CD14-positive monocyte (primary cell): ENCODE data around the gene PRR22. TPM values are rescaled to one million over a fixed set of nuclear protein-coding genes. Genes with fewer than 3 reads are reported as not detected.

Experiments used
- DNase-seq, 3 donors: peaks; one replicate each; pipeline ENCODE4 v3.0.0-alpha.2; 2011 to 2022
- H2AFZ ChIP-seq: 2 replicates; pipeline ENCODE4 v1.6.0; 2012; ENCODE audit warnings: mild to moderate bottlenecking, low read depth, low read length, inconsistent platforms; ENCODE audit not compliant: insufficient read depth, poor library complexity, severe bottlenecking
- H3K27ac ChIP-seq, 2 donors: 1 replicate in 1 of 2; 2 replicates in 1 of 2; pipeline ENCODE4 v1.5.1; 2012 to 2013; ENCODE audit warnings: low read length in 2 of 2, control low read depth in 1 of 2, inconsistent platforms in 1 of 2, low read depth in 1 of 2, mild to moderate bottlenecking in 1 of 2
- H3K27me3 ChIP-seq, 2 donors: one replicate each; pipeline versions ENCODE4 v1.6.0 to v1.6.1; 2011 to 2013; ENCODE audit warnings: low read length in 2 of 2; ENCODE audit not compliant: control insufficient read depth in 2 of 2, insufficient read depth in 2 of 2
- H3K36me3 ChIP-seq, 2 donors: replicated peaks in 1 of 2; 1 replicate in 1 of 2; 2 replicates in 1 of 2; pipeline versions ENCODE4 v1.5.1 to v1.6.1; 2012 to 2013; ENCODE audit warnings: low read length in 2 of 2, control low read depth in 1 of 2, inconsistent platforms in 1 of 2, mild to moderate bottlenecking in 1 of 2; ENCODE audit not compliant: insufficient read depth in 2 of 2, control insufficient read depth in 1 of 2
- H3K4me1 ChIP-seq, 2 donors: 1 replicate in 1 of 2; 2 replicates in 1 of 2; pipeline versions ENCODE4 v1.5.1 to v1.6.1; 2012 to 2013; ENCODE audit warnings: low read length in 2 of 2, control low read depth in 1 of 2, inconsistent platforms in 1 of 2, mild to moderate bottlenecking in 1 of 2, moderate library complexity in 1 of 2; ENCODE audit not compliant: insufficient read depth in 2 of 2, control insufficient read depth in 1 of 2
- H3K4me2 ChIP-seq: replicated peaks from 2 replicates; pipeline ENCODE3; 2012; ENCODE audit warnings: low read length, moderate library complexity, mild to moderate bottlenecking; ENCODE audit not compliant: poor library complexity, severe bottlenecking; ENCODE audit errors: extremely low read depth
- H3K4me3 ChIP-seq, 3 experiments: fragments of 200-600 bp in 1 of 3; sonication (generic) in 1 of 3; replicated peaks in 1 of 3; 1 replicate in 2 of 3; 2 replicates in 1 of 3; pipeline ENCODE4 v1.5.1; 2011 to 2013; ENCODE audit warnings: low read length in 3 of 3, mild to moderate bottlenecking in 3 of 3, control low read depth in 2 of 3, low read depth in 2 of 3, inconsistent platforms in 1 of 3, moderate library complexity in 1 of 3
- H3K79me2 ChIP-seq: 2 replicates; pipeline ENCODE4 v1.6.0; 2012; ENCODE audit warnings: mild to moderate bottlenecking, control low read depth, inconsistent platforms, low read length, moderate library complexity; ENCODE audit not compliant: insufficient read depth
- H3K9ac ChIP-seq: 2 replicates; pipeline ENCODE4 v1.6.0; 2017; ENCODE audit warnings: low read length, mild to moderate bottlenecking; ENCODE audit not compliant: insufficient read depth, poor library complexity, severe bottlenecking
- H3K9me3 ChIP-seq, 2 donors: replicated peaks in 1 of 2; 1 replicate in 1 of 2; 2 replicates in 1 of 2; pipeline versions ENCODE4 v1.5.1 to v1.6.1; 2012 to 2013; ENCODE audit warnings: low read length in 2 of 2, control low read depth in 1 of 2; ENCODE audit not compliant: control insufficient read depth in 1 of 2, insufficient read depth in 1 of 2
- H4K20me1 ChIP-seq: 2 replicates; pipeline ENCODE4 v1.6.0; 2012; ENCODE audit warnings: mild to moderate bottlenecking, low read length, control low read depth, moderate library complexity; ENCODE audit not compliant: insufficient read depth
- H3K27ac Mint-ChIP-seq, 7 donors: one replicate each; pipeline ENCODE4 v1.8.0; 2020; ENCODE audit warnings: mild to moderate bottlenecking in 7 of 7, mixed read lengths in 7 of 7, moderate library complexity in 6 of 7, inconsistent platforms in 2 of 7
- H3K27me3 Mint-ChIP-seq, 3 donors: one replicate each; pipeline ENCODE4 v1.8.0; 2021 to 2022; ENCODE audit warnings: low read depth in 3 of 3, mild to moderate bottlenecking in 3 of 3, mixed read lengths in 3 of 3, moderate library complexity in 3 of 3, inconsistent platforms in 1 of 3
- H3K36me3 Mint-ChIP-seq, 2 donors: one replicate each; pipeline ENCODE4 v1.8.0; 2020; ENCODE audit warnings: mixed read lengths in 2 of 2, inconsistent platforms in 1 of 2, mild to moderate bottlenecking in 1 of 2
- H3K4me1 Mint-ChIP-seq: one replicate; pipeline ENCODE4 v1.8.0; 2020; ENCODE audit warnings: mild to moderate bottlenecking, mixed read lengths
- H3K4me3 Mint-ChIP-seq, 2 donors: one replicate each; pipeline ENCODE4 v1.8.0; 2020; ENCODE audit warnings: mild to moderate bottlenecking in 2 of 2, mixed read lengths in 2 of 2, moderate library complexity in 1 of 2
- H3K9me3 Mint-ChIP-seq, 7 donors: one replicate each; pipeline ENCODE4 v1.8.0; 2020 to 2022; ENCODE audit warnings: mixed read lengths in 7 of 7, mild to moderate bottlenecking in 6 of 7, moderate library complexity in 6 of 7, inconsistent platforms in 2 of 7
- WGBS: methylation state at CpG from one replicate; pipeline ENCODE4 v1.1.5; 2013; ENCODE audit warnings: missing lambda C conversion rate; ENCODE audit not compliant: insufficient coverage; 5-methylcytosine and 5-hydroxymethylcytosine counted together
- intact Hi-C, 2 donors: fragments of 100-400 bp; cut with micrococcal nuclease; formaldehyde crosslinking; loops; one replicate each; pipeline versions ENCODE4 v1.15.0 to v1.15.1; 2023
- polyA plus RNA-seq, 3 donors: library from polyadenylated mRNA; depleted of rRNA in 1 of 3; unstranded in 2 of 3; stranded (reverse) in 1 of 3; fragments of 300-500 nt in 2 of 3; fragments of >200 nt in 1 of 3; fragmentation: Illumina TruSeq in 2 of 3; gene quantifications; 1 replicate in 2 of 3; 2 replicates in 1 of 3; pipeline ENCODE4 v1.2.3, GENCODE V29; 2012 to 2021
- TF ChIP-seq, protein P1 (sequence below): fragments of 200-600 bp; IDR thresholded peaks from one replicate; pipeline ENCODE4 v1.8.0; 2022; ENCODE audit warnings: antibody characterized with exemption, mild to moderate bottlenecking

The PRR22 gene
- polyA plus RNA-seq, 3 donors = 0.15 to 1.6 TPM; not detected in 1

GRCh38 chr19:5753743-5754142 lies 30.8 kb downstream of the PRR22 start:
- Histone ChIP-seq H3K36me3 (no peaks in the 10 kb centered on the region), H3K4me3 (no peak overlapping the region), H3K9ac (no peak overlapping the region), H3K27ac (no peak overlapping the region), H2AFZ (no peak overlapping the region), H4K20me1 (no peaks in the 10 kb centered on the region), H3K9me3 (no peaks in the 10 kb centered on the region), H3K79me2 (no peaks in the 10 kb centered on the region), H3K27me3 (no peaks in the 10 kb centered on the region), H3K4me1 (no peaks in the 10 kb centered on the region), H3K4me2 (no peak overlapping the region)
- WGBS = 91% methylated on average over 3 of the region's 6 CpGs
- peaks cover 0 to 1% (median 0%) of the 10 kb centered on the region in 7 donors for H3K9me3 Mint-ChIP-seq
- intact Hi-C loops = no loop called here
- H3K4me3 Mint-ChIP-seq = no peak overlapping the region
- no peaks in the 10 kb centered on the region for H3K36me3 Mint-ChIP-seq
- no peak overlapping the region for H3K27ac Mint-ChIP-seq
- TF ChIP-seq, protein P1, sequence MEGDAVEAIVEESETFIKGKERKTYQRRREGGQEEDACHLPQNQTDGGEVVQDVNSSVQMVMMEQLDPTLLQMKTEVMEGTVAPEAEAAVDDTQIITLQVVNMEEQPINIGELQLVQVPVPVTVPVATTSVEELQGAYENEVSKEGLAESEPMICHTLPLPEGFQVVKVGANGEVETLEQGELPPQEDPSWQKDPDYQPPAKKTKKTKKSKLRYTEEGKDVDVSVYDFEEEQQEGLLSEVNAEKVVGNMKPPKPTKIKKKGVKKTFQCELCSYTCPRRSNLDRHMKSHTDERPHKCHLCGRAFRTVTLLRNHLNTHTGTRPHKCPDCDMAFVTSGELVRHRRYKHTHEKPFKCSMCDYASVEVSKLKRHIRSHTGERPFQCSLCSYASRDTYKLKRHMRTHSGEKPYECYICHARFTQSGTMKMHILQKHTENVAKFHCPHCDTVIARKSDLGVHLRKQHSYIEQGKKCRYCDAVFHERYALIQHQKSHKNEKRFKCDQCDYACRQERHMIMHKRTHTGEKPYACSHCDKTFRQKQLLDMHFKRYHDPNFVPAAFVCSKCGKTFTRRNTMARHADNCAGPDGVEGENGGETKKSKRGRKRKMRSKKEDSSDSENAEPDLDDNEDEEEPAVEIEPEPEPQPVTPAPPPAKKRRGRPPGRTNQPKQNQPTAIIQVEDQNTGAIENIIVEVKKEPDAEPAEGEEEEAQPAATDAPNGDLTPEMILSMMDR = no peak
- no peaks in the 10 kb centered on the region for H3K4me1 Mint-ChIP-seq
- H3K27me3 Mint-ChIP-seq = peaks cover 5 to 10% (median 9%) of the 10 kb centered on the region in 3 donors
- no peak for DNase-seq

DNA sequence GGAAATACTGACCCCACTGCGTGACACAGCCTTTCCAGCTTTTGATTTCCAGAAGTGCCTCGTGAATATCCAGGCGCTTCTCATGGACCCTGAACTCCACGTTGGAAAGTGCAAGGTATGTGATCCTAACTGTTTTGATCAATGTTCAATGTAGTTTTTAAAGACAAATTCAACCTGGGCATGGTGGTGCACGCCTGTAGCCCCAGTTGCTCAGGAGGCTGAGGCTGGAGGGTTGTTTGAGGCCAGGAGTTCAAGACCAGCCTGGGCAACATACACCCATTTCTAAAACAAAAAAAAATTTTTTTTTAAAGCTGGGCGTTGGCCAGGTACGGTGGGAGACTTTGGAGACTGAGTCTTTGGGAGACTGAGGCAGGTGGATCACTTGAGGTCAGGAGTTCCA lies 32.8 kb downstream of the PRR22 start:
- Histone ChIP-seq H3K79me2 (no peaks in the 10 kb centered on the region), H4K20me1 (no peaks in the 10 kb centered on the region), H3K36me3 (no peaks in the 10 kb centered on the region), H3K27me3 (no peaks in the 10 kb centered on the region), H3K4me3 (no peak overlapping the region), H3K9me3 (no peaks in the 10 kb centered on the region), H3K9ac (no peak overlapping the region), H3K27ac (no peak overlapping the region), H2AFZ (no peak overlapping the region), H3K4me1 (no peaks in the 10 kb centered on the region), H3K4me2 (no peak overlapping the region)
- WGBS = 88% methylated on average over 4 of the region's 7 CpGs
- Mint-ChIP-seq H3K4me3 (no peak overlapping the region), H3K4me1 (no peaks in the 10 kb centered on the region), H3K27me3 (peaks cover 4 to 8% (median 5%) of the 10 kb centered on the region in 3 donors), H3K9me3 (peaks cover 0 to 1% (median 0%) of the 10 kb centered on the region in 7 donors), H3K36me3 (no peaks in the 10 kb centered on the region), H3K27ac (no peak overlapping the region)
- TF ChIP-seq, protein P1 = no peak
- intact Hi-C loops = no loop called here
- DNase-seq = no peak
